GM12872 (cell line): ENCODE data around the gene TOR1A.

Source experiments
- TF ChIP-seq, protein P1 (sequence below): IDR thresholded peaks from 3 replicates; pipeline ENCODE4 v1.5.1; 2011; ENCODE audit warnings: low read depth, mild to moderate bottlenecking, low read length, moderate library complexity; ENCODE audit not compliant: insufficient read depth

TOR1A gene

GRCh38 chr9:129858167-129858962, 34.4 kb upstream of the TOR1A start:
- TF ChIP-seq, protein P1, sequence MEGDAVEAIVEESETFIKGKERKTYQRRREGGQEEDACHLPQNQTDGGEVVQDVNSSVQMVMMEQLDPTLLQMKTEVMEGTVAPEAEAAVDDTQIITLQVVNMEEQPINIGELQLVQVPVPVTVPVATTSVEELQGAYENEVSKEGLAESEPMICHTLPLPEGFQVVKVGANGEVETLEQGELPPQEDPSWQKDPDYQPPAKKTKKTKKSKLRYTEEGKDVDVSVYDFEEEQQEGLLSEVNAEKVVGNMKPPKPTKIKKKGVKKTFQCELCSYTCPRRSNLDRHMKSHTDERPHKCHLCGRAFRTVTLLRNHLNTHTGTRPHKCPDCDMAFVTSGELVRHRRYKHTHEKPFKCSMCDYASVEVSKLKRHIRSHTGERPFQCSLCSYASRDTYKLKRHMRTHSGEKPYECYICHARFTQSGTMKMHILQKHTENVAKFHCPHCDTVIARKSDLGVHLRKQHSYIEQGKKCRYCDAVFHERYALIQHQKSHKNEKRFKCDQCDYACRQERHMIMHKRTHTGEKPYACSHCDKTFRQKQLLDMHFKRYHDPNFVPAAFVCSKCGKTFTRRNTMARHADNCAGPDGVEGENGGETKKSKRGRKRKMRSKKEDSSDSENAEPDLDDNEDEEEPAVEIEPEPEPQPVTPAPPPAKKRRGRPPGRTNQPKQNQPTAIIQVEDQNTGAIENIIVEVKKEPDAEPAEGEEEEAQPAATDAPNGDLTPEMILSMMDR, result no peak

- TF ChIP-seq, protein P1, result no peak
Measured at GRCh38 chr9:129857207-129857606, 33.3 kb upstream of the TOR1A start.

GRCh38 chr9:129854588-129855110, 30.7 kb upstream of the TOR1A start:
- TF ChIP-seq, protein P1, result no peak

- TF ChIP-seq, protein P1, result no peak
Measured at GRCh38 chr9:129853614-129854013, 29.7 kb upstream of the TOR1A start.

DNA sequence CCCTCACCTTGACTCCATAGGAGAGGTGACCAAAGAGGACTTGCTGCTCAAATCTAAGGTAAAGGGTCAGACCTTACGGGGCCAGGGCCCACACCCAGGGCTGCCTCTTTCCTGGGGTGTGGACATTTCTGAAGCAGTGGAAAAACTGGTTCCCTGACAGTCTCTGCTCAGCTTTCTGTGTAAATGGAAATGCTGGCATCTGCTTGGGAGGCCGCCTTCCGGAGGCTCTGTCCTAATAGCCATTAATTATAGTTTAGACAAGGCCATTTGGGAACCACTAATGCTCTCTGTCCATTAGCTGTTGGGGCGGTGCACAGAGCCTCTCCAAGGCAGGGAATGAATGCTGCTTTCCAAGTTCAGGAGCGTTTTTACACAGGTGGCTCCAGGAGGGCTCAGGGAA, 28.6 kb upstream of the TOR1A start:
- TF ChIP-seq, protein P1, result no peak

DNA sequence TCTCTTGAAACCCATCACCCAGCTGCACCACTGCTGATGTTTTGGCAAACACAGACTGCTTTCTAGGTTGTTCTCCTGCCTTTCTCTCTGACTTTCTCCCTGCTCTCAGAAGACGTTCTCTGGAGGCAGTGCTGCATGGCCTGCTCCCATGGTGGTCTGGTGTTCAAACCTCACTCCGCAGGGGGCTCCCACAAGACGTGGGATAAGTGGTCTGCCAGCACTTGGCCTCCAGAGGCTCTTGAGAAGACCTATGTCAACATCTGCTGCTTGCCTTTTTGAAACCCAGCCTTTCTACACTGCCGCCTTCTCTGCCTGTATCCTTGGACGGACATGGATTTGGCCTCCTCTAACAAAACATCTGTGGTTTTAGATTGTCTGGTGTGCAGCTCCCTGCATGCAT, 27.9 kb upstream of the TOR1A start:
- TF ChIP-seq, protein P1, result no peak

DNA sequence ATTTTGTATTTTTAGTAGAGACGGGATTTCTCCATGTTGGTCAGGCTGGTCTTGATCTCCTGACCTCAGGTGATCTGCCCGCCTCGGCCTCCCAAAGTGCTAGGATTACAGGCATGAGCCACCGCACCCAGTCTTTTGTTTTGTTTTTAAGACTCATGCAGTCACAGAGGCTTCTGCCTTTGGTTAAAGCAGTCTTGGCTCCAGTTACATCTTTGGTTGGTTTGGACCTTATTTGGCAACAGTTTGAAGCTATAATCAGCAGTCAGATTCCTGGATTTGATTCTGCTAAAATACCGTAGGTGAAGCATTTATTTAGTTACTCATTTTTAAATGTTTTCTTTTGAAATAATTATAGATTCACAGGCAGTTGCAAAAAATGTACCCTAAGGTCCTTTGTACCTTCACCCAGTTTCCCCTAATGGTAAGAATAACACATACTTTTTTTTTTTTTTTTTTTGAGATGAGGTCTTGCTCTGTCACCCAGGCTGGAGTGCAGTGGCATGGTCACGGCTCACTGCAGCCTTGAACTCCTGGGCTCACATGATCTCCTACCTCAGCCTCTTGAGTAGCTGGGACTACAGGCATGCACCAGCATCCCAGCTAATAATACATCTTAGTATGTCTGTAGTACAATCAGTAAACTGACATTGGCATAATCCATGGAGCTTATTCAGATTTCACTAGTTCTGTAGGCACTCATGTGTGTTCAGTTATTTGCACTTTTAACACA, 27.1 kb upstream of the TOR1A start:
- TF ChIP-seq, protein P1, result no peak
